HepG2 (cell line): ENCODE results near the gene GLI3.

Source experiments
- CTCF ChIP-seq: sonication (generic); formaldehyde crosslinking; IDR thresholded peaks from 2 replicates; pipeline ENCODE4 v1.5.0; 2020; ENCODE audit warnings: mild to moderate bottlenecking, missing genetic modification reagents, moderate library complexity
- EHMT2 ChIP-seq: fragments of 200-600 bp; sonication (generic); IDR thresholded peaks from 2 replicates; pipeline ENCODE4 v1.7.0; 2017; ENCODE audit warnings: antibody characterized with exemption, low read depth, low read length, borderline replicate concordance
- HIVEP1 ChIP-seq: sonication (generic); formaldehyde crosslinking; IDR thresholded peaks from 2 replicates; pipeline ENCODE4 v1.4.0; 2020; ENCODE audit warnings: mild to moderate bottlenecking, missing genetic modification reagents
- IKZF1 ChIP-seq: fragments of 450-650 bp; IDR thresholded peaks from 2 replicates; pipeline ENCODE4 v1.7.1; 2016
- KAT7 ChIP-seq: IDR thresholded peaks from 2 replicates; pipeline ENCODE4 v1.6.1; 2018; ENCODE audit warnings: borderline replicate concordance, missing compliant biosample characterization
- KDM1A ChIP-seq: IDR thresholded peaks from 2 replicates; pipeline ENCODE4 v1.6.1; 2016; ENCODE audit warnings: missing compliant biosample characterization
- KDM3A ChIP-seq: IDR thresholded peaks from 2 replicates; pipeline ENCODE4 v1.6.1; 2018; ENCODE audit warnings: low read depth, missing compliant biosample characterization
- MIER3 ChIP-seq: IDR thresholded peaks from 2 replicates; pipeline ENCODE4 v1.6.1; 2016; ENCODE audit warnings: missing compliant biosample characterization, borderline replicate concordance
- NFKBIZ ChIP-seq: IDR thresholded peaks from 2 replicates; pipeline ENCODE4 v1.6.1; 2018; ENCODE audit warnings: missing genetic modification reagents, missing compliant biosample characterization
- PHF5A ChIP-seq: IDR thresholded peaks from one replicate; pipeline ENCODE4 v1.6.1; 2018; ENCODE audit warnings: low read depth, missing genetic modification reagents; ENCODE audit not compliant: unreplicated experiment
- SRF ChIP-seq: IDR thresholded peaks from 2 replicates; pipeline ENCODE4 v1.6.1; 2011; ENCODE audit warnings: mild to moderate bottlenecking, low read depth, low read length, moderate library complexity

- TF ChIP-seq CTCF (CRISPR knock-in tag) (no peak), HIVEP1 (CRISPR knock-in tag) (no peak), IKZF1 (no peak), KDM3A (CRISPR knock-in tag) (no peak), KDM1A (CRISPR knock-in tag) (no peak), KAT7 (CRISPR knock-in tag) (no peak), MIER3 (no peak), PHF5A (CRISPR knock-in tag) (no peak), NFKBIZ (CRISPR knock-in tag) (no peak), SRF (no peak), EHMT2 (no peak)
Measured at GRCh38 chr7:41927380-41927779, 309.6 kb downstream of the GLI3 start.
